T-helper 22 cell (primary cell): ENCODE data around the gene PDGFB.

Experiments used
- DNase-seq: peaks from one replicate; pipeline ENCODE4 v3.0.0-alpha.2; 2020; ENCODE audit warnings: low read depth

The PDGFB gene

DNA sequence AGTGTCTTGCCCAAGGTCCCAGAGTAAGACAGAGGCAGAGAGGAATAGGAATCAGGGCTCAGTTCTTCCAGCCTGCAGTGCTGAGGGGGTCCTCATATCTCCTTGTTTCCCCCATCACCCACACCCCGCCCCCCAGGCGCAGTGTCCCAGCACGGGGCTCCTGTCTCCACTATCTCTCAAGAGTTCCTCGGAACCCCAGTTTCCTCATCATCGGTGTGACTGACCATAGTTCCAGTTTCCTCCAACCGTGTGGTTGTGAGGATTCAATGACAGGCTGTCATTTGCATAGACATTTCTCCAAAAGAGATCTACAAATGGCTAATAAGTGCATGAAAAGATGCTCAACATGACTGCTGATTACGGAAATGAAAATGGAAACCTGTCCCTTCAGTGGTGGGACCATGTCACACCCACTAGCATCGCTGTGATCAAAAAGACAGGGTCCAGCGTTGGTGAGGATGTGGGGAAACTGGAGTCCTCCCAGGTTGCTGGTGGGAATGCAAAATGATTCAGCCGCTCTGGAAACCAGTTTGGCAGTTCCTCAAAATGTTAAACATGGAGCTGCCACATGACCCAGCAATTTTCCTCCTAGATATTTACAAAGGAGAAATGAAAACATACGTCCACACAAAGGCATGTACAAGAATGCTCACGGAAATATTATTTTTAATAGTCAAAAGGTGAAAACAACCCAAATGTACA lies 31.8 kb upstream of the PDGFB start:
- DNase-seq = no peak

DNA sequence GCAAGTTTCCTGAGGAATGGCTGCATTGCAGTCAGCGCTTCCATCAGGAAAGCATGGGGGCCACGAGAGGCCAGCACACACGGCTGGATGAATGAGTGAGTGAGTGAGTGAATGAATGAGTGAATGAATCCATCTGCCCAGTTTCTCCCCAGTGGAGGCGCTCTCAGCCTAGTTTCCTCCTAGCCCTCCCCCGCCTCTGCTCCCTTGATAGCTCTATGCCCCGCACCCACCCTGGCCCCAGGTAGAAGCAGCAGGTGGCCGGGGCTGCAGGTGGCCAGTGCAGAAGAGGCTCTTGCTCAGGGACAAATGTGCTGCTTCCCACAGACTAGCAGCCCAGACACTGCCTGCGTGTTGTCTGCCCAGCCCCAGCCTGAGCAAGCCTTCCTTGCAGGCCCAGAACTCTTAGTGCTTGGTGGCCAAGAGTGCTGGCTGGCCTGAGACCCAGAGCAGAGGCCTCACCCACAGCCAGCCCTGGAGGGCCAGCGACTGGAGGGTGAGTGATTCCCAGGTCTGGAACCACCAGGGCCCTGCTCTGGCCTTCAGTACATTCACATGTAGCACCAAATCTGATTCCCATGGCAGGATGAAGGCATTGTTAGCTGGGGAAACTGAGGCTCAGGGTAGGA lies 31.1 kb upstream of the PDGFB start:
- no peak for DNase-seq

DNA sequence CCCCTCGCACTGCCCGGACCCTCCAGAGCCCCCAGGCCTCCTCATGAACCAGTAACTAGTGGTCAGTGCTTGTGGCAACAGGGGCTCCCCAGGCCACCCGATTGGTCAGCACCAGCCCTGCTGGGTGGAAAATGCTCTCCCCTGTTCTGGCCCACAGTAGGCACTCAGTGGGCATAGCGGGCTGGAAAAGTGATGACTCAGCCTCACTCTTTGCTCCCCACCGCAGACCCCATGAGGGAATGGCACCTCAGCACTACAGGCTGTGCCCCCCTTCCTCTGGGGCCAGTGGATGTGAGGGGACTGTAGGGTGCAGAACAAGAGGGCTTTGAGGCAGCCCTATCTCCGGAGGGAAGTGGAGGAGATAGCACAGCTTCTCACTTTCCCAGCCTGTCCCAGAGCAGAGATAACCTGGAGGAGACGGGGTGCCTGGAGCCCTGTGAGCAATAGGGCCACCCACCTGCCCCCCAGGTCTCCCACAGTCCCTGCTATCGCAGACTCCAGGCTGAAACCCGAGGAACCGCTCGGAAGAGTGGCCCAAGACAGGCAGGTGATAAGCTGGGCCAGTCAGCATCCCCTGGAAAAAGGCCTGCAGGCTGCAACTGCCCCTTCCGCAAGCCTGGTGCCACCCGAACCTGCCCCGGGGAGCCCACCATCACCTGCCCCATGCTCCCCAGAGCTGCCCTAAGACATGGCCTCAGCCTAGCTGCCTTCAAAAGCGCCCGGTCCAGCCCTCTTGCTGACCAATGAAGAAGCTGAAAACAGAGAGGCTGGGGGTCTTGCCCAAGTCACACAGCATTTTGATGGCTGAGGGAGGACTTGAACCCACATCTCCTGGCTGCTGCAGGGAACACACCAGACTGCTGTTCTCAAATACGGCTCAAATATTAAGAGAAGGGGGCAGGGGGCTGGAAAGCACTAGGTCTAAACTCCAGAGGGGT lies 29.4 kb upstream of the PDGFB start:
- no peak for DNase-seq

DNA sequence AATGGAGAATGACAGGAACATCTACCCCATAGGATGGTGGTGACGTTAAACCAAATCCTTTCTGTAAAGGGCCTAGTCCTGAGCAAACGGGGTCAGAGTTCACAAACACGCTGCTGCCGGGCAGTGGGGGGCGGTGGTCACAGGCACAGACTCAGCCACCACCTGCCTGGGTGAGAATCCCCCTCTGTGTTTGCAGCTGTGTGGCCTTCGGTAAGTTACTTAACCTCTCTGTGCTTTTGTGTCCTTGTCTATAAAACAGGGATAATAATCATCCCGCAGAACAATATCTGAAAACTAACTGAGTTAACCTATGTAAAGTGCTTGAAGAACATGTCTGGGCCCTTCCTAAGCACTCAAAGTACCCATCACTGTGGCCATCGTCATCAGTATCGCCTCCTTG lies 26.0 kb upstream of the PDGFB start:
- DNase-seq = no peak

DNA sequence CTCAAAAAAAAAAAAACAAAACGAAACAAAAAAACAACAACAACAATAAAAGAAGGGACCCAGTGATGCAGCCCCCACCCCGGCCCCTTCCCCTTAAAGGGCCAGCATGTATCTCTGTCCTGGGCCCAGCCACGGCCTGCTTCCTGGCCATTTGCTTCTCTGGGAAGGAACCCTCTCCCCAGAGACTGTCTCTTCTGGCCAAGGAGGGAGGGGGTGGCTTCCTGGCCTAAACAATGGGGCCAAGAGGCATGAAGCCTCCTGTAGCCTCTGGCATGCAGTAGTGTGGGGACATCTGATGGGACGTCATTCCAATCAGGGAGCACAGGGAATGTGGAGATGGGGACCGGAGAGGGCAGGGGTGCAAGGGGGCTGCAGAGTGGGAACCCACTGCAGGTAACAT lies 25.5 kb upstream of the PDGFB start:
- DNase-seq = no peak

DNA sequence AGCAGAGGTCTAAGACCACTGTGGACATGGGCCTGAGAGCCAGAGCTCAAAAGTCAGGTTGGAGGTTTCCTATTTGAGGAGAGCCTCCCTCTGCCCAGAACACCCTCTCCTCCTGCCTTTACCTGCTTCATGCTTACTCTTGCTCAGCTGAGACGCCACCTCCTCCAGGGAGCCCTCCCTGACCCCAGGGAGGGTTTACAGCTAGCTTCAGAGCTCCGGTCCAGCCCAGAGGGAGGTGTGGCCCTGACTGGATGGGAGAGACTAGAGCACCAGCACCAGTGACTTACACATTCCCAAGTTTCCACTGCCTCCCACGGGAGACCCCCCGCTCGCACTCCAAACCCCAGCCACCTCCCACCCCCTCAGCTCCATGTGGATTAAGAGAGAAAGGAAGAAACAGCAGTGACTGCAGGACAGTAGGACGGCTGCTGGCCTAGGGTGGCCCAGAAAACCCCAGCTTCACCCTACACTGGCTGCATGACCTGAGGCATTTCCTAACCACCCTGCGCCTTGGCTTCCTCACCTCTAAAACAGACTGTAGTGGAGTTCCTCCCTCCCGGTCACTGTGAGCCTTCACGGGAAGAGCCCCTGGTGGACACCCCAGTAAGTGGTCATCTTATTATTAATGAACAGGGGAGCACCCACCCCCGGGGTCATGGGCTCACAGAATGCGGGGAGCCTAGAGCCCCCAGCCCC lies 24.5 kb upstream of the PDGFB start:
- DNase-seq = no peak

DNA sequence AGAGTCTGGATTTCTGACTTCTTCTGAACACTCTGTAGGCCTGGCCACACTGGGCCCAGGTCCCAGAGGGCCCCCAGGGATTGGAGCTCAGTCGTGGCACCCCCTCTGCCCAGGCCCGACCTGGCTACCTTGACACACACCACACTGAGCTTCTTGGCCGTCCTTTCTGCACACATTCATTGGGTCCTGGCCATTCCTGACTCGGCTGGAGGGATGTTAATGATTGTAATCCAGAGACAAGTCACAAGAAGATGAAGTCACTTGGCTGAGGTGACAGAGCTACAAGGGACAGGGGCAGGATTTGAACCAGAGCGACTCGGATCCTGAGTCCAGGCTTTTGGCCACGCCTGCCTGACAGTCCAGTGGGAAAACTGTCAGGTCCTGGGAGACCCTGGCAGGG lies 23.9 kb upstream of the PDGFB start:
- no peak for DNase-seq

DNA sequence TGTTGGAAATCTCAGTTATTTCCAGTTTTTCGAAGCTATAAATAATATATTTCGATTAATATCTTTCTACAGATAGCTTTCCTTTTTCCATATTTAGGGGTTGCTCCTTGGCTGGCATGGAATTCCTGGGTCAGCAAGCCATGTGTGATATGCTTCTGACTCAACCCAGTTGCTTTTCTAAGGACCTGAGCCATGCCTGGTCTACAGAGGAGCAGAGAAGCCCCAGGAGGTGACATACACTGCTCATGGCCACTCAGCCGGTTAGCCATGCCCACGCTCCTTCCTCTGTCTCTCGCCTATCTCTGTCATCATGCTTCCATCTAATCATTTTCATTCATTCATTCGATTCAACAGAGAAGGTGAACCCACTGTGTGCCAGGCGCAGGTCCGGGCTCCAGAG lies 23.2 kb upstream of the PDGFB start:
- DNase-seq = no peak

- no peak for DNase-seq
Observed at GRCh38 chr22:39266398-39267030, 21.7 kb upstream of the PDGFB start.

- no peak for DNase-seq
Observed at GRCh38 chr22:39265143-39265886, 20.5 kb upstream of the PDGFB start.

DNA sequence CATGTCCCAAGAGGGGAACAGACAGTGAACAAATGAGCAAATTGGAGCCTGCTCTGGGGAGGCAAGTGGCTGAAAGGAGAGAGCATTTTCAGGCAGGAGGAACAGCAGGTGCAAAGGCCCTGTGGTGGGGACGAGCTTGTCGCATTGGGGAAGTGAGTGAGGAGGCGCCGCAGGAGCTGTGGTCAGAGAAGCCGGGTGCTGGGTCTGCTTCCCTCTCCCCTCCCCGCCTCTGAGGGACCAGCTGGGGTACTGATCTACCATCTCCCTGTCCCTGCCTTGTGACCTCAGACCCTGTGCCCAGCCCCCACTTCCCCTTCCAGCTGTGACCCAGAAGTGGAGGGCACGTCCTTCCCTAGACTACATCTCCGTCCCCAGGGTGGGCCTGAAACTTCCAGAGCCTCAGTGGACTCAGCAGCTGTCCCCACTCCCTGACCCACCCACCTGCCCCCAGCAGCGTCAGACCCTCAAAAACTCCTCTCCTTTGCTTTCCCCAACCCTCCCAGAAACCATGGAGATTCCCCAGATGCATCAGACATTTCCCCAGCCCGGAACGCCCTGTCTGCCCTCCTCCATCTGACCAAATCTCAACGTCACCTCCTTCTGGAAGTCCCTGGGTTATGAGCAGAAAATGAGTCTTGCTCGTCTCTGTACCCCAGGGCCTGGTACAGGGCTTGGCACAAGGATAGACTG lies 19.7 kb upstream of the PDGFB start:
- no peak for DNase-seq

- no peak for DNase-seq
Observed at GRCh38 chr22:39263626-39264348, 19.0 kb upstream of the PDGFB start.

DNA sequence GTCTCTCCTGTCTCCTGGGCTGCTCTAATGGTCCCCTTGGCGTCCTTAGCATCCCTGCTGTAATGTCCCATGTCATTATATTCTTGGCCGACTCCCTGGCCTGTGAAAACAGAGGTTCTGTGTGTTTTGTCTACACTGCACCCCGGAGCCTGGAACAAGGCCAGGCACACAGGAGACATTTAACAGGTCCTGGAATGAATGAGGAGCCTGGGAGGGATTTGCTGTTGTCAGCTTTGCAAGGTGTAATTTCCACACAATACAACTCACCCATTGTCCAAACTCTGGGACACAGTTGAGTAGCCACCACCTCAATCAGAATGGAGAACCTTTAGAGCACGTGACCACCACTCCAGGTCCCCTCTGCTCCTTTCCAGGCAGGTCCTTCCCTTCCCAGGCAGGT lies 14.9 kb upstream of the PDGFB start:
- DNase-seq = no peak

GRCh38 chr22:39257901-39258475 lies 13.2 kb upstream of the PDGFB start:
- DNase-seq = no peak

GRCh38 chr22:39256979-39257378 lies 12.2 kb upstream of the PDGFB start:
- DNase-seq = no peak

GRCh38 chr22:39256186-39256552 lies 11.4 kb upstream of the PDGFB start:
- DNase-seq = no peak

DNA sequence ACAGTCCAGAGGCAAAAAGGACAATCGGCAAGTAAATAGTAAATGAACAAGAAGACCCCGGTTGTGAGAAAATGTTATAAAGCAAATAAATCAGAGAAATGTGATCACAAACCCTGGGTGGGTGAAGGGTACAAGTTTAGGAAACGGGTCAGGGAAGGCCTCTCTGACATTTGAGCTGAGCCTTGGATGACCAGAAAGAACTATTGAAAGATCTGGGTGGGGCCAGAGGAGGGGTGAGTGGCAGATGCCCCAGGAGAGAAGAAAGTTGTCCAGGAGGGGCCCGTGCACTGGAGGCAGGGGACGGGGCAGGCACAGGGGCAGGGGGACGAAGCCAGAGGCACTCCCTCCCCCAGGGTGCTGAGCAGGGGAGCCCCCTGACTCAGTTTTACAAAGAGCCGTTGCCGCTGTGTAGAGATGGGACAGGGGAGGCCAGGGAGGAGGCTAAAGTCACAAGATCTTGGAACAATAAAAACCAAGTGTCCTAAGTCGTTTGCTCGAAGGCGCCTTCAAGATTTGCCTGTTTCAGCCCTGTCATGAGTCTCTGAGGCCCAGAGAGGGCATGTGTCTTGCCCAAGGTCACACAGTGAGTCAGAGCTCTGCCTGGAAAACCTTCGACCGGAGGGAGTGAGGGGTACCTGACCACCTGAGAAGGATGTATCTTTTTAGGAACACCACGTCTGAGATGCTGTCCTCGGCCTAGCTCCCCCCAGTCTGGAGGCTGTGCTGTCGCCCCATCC lies 10.8 kb upstream of the PDGFB start:
- DNase-seq = no peak

DNA sequence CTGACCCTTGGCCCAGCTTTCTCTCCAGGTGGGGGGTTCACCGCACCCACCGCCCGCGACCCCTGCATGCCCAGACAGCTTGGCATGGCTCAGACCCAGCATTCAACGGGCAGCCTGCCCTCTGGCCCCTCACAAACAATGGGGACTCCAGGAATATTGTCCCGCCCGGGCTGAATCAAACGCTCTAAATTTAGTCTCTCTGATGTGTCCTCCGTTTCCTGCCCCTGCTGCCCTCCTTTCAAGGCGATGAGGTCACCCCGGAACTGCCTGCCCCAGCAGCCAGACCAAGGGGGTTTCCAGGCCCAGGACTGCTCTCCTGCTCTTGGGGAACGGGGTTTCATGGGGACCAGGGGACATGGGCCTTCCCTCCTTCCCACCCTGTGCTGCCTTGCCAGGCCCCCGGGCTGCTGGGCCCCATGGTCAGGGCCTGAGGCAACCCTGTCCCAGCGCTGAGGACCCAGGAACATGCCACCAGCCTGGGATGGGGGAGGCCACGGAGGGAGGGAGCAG lies 10.1 kb upstream of the PDGFB start:
- DNase-seq = no peak

- no peak for DNase-seq
Observed at GRCh38 chr22:39254122-39254521, 9.3 kb upstream of the PDGFB start.
